Fibroblast of mammary gland (primary cell): ENCODE measurements around the gene MT1E.

ENCODE experiments used
- DNase-seq: peaks from one replicate; pipeline ENCODE4 v3.0.0-alpha.2; 2010; ENCODE audit warnings: low read depth
- H3K4me3 ChIP-seq: 2 replicates; pipeline ENCODE4 v1.5.1; 2011; ENCODE audit warnings: low read depth, mild to moderate bottlenecking, low read length, moderate library complexity; ENCODE audit not compliant: control insufficient read depth
- CTCF ChIP-seq: conservative IDR thresholded peaks from 2 replicates; pipeline ENCODE4 v1.5.1; 2011; ENCODE audit warnings: low read depth, low read length, inconsistent platforms; ENCODE audit not compliant: control insufficient read depth, insufficient read depth

The MT1E gene

GRCh38 chr16:56626685-56627084 is 1.1 kb downstream of the MT1E start:
- peak overlapping the region; percentile 77 for H3K4me3 ChIP-seq
- TF ChIP-seq CTCF = no peak
- DNase-seq = no peak

- no peak overlapping the region for H3K4me3 ChIP-seq
- TF ChIP-seq CTCF = no peak
- DNase-seq = peak; percentile 39
These were observed 3.1 kb downstream of the MT1E start for GRCh38 chr16:56628486-56629350.

DNA sequence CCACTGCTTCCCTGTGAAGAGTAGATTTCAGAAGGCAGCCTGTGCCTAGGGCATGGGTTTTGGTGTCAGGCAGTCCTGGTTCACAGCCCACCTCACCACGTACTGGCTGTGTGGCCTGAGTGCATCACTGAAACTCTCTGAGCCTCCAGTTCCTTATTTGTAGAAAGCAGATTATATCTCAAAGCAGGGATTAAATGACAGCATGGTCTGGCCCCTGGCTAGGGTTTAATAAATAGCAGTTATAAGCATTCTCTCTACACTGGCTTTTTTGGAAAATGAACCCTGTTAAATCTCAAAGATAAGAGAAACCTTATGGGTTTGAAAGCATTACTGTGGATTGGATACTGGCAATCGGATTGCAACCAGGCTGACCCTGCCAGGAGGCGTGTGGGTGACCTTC is 4.0 kb downstream of the MT1E start:
- H3K4me3 ChIP-seq = no peak overlapping the region
- no peak for TF ChIP-seq CTCF
- no peak for DNase-seq

- H3K4me3 ChIP-seq = no peak overlapping the region
- no peak for DNase-seq
- TF ChIP-seq CTCF = no peak
These were observed 4.6 kb downstream of the MT1E start for GRCh38 chr16:56630134-56630533.

GRCh38 chr16:56631197-56631596 is 5.6 kb downstream of the MT1E start:
- TF ChIP-seq CTCF = no peak
- H3K4me3 ChIP-seq = no peak overlapping the region
- no peak for DNase-seq

DNA sequence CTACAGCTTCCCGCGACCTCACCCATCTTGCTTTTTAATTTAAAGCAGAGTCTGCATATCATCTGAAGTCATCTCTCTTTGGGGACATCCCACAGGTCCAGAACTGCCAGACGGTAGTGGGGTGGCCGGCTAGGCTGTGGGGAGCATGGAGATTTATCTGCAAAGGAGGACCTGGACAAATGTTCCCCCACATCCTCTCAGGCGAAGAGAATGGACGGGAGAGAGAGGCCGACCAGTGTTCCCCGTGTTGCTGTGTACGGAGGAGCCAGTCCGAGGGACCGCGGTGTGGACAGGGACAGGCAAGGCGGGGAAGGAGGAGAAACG is 6.2 kb downstream of the MT1E start:
- TF ChIP-seq CTCF = no peak
- H3K4me3 ChIP-seq = peak overlapping the region; percentile 35
- no peak for DNase-seq
